Fibroblast of skin of abdomen (primary cell): Measurements from ENCODE around the gene REV3L.
"Not testable (repeated sequence)": the region's sequence is repeated elsewhere in the genome, so short reads cannot be mapped to it uniquely, and the experiment has no call there.

ENCODE experiments used
- DNase-seq: peaks from one replicate; pipeline ENCODE4 v3.0.0-alpha.2; 2013

The REV3L gene

GRCh38 chr6:111260570-111261298, 222.3 kb downstream of the REV3L start:
- no peak for DNase-seq

GRCh38 chr6:111259089-111259831, 223.8 kb downstream of the REV3L start:
- peak; percentile 99 for DNase-seq

- peak; percentile 61 for DNase-seq
Observed at GRCh38 chr6:111258615-111259088, 224.4 kb downstream of the REV3L start.

GRCh38 chr6:111258010-111258409, 225.0 kb downstream of the REV3L start:
- DNase-seq: no peak

GRCh38 chr6:111256646-111257045, 226.4 kb downstream of the REV3L start:
- DNase-seq: no peak

GRCh38 chr6:111255838-111256237, 227.2 kb downstream of the REV3L start:
- DNase-seq: not testable (repeated sequence)

- DNase-seq: no peak
Observed at GRCh38 chr6:111254779-111255166, 228.2 kb downstream of the REV3L start.

- no peak for DNase-seq
Observed at GRCh38 chr6:111254004-111254778, 228.8 kb downstream of the REV3L start.

GRCh38 chr6:111252726-111253125, 230.3 kb downstream of the REV3L start:
- DNase-seq: no peak

GRCh38 chr6:111250791-111251354, 232.1 kb downstream of the REV3L start:
- no peak for DNase-seq
